GM19395 (cell line): Measurements from ENCODE around the gene CHST15.

ENCODE experiments used
- ATAC-seq: cut with Tn5 transposase; IDR thresholded peaks from one replicate; pipeline ENCODE4 v1.9.1; 2021; ENCODE audit warnings: mild to moderate bottlenecking, moderate library complexity; ENCODE audit not compliant: unreplicated experiment

CHST15 gene

DNA sequence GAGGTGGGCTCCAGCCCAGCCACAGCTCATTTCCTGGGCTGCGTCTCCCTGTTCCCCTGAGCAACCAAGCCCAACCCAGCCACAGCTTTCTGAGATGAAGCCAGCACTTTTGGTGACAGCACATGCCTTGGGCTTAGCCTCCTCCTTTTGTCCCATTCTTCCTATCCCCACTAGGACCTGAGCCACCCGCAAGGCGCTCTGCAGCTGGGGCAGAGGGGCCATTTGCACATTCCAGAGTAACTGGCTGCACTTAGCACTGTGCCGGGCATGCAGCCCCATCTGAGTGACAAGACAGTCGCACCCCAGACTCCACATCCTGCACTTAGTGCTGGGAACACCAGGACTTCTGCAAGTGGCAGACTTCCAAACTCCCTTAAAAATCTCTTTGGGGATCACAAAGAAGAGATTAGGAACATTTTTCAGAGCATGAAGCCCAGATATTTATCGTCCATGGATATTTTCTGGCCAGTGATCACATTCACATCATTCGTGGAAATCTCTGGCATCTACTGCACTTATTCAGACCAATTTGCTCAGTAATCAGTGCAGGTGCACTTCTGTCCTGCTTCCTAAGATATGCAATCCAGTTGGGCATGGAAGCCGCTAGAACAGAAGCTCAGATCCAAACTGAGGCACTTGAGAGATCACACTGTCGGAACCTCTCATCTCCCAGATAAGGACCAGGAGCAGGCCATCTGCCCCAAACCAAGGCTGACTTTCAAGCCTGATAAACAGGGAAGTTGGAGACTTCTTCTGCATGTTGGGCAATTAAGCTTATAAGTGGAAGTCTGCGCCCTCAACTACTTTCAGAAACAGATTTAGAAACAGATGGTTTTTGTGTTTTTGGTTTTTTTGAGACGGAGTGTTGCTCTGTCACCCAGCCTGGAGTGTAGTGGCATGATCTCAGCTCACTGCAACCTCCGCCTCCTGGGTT is 26.4 kb downstream of the CHST15 start:
- no peak for ATAC-seq

DNA sequence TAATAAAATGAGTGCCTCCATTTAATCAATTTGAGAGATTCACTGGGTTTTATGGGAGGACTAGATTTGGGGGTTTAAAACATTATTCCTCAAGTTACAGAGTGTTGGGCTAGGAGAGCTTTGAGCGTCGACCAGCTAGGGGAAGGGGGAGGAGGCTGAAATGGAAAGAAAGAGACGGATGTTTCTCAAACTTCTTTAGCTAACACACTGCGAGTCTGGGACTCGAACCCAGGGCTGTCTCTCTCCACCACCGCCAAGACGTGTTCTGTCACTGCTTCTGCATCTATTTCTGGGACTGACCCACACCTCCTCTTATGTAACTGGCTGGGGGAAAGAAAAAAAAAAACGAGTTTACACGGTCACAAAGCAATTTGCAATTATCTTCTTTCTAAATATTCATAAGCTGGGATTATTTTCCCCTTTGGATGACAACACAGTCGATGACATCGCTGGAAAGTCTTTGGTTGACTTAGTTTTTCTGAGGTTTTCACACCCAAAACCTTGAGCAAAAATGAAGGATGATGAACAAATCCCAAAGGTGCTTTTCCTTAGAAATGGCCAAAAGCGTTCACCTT is 27.2 kb downstream of the CHST15 start:
- ATAC-seq, result no peak

DNA sequence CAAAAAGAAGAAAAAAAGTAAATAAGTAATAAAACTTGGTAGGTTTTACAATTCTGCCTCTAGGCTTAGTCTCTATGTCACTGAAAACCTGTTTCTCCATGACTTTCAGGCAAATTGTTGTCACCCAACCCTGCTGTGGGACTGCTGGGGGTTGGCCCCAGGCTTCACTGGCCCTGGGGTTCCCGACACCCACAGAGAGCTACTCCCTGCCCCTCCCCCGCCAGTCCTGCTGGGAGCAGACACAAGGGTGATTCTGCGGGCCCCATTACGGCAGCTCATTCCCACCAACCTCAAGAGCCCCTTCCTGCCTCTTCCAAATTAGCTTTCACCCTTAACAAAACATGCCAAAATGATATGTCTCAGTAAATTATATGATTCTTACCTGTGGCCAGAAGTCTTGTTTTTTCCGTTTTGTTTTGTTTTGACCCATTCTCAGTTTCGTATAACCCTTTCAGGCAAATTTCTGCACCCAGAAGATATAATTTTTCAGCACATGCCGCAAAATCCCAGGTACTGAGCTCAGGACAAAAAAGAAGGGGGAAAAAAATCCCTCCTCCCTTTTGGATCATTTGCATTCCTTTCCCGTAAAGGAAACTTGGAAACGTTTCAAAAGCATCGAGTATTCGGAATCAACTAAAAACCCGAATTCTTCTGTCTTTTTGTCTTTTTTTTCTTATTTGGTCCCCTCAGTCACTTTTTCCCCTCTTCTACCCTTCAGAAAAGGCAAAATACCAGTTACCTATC is 27.8 kb downstream of the CHST15 start:
- no peak for ATAC-seq

DNA sequence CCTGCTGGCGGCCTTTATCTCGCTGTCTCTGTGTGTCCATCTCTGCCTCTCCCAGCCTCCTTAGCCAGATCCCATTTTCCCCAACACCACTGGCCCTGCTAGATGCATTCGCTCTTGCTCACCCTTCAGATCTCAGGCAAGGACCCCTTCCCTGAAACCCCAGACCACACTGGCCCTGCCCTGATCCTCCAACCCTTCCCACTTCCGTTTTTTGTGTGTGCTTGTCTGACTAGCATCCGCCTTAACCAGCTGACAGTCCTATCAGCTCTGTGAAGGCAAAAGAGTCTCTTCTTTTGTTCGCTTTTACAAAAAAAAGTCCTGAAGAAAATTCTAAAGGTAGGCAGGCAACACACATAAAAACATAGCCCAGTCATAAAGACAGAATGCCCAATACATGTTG is 28.7 kb downstream of the CHST15 start:
- no peak for ATAC-seq

DNA sequence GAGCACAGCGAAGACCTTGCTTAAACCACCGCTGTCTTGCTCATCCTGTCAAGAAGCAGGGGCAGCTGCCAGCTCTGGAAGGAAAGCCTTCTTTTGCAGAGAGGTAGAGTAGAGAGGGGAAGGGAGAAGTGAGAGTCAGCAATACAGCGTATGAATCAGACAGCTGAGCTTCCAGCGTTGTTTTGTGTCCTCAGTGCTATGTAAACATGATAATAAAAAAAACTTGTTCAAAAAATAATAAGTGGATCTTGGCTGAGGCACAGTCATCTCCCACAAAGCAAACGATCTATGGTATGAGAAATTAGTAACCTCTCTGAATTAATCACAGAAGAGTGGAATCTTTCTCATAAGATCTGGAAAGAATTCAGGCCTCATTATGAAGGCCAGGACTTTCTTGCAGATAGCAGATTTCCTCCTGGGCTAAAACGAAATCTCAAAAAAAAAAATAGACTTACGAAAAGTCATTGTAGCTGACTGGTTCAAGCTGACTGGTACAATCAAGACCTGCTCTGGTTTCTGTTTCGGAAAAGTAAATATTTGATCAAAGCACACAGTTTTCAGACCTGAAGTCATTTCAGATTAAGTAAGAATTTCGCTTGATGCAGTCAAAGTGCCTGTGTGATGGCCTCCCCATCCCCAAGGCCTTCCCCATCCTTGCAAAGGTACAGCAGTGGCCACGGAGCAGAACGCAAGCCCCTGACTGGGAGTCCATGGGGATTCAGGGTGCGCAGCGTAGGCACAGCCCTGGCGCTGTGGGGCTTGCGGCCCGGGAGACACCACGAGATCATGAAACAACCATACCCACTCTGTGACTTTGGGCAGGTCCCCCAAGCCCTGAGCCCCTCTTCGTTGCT is 29.4 kb downstream of the CHST15 start:
- ATAC-seq, result peak; percentile 66

DNA sequence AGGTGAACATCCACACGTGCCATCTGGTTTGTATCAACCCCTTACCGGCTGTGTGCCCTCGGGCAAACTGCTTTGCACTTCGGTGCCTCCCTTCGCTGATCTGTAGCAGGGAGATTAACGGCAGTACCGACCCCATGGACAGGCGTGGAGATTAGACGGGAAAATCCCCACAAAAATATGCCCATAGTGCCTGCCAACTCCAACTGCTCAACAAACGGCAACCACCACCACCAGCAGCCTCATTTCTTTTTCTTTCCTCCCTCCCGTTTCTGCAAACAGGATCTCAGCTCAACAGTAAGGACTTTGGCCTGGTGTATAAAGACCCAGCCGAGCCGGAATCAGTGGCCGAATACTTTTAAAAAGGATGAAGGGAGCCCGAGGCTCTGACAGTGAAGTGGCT is 31.0 kb downstream of the CHST15 start:
- no peak for ATAC-seq

DNA sequence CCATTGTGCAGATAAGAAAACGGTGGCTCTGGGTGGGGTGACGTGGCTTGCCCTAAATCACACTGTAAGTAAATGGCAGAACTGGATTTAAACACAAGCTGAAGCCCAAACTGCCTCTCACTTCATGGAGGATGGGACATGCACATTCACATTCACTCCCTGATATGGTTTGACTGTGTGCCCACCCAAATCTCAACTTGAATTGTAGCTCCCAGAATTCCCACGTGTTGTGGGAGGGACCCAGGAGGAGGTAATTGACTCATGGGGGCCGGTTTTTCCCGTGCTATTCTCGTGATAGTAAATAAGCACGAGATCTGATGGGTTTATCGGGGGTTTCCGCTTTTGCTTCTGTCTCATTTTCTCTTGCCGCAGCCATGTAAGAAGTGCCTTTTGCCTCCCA is 32.4 kb downstream of the CHST15 start:
- ATAC-seq, result no peak

DNA sequence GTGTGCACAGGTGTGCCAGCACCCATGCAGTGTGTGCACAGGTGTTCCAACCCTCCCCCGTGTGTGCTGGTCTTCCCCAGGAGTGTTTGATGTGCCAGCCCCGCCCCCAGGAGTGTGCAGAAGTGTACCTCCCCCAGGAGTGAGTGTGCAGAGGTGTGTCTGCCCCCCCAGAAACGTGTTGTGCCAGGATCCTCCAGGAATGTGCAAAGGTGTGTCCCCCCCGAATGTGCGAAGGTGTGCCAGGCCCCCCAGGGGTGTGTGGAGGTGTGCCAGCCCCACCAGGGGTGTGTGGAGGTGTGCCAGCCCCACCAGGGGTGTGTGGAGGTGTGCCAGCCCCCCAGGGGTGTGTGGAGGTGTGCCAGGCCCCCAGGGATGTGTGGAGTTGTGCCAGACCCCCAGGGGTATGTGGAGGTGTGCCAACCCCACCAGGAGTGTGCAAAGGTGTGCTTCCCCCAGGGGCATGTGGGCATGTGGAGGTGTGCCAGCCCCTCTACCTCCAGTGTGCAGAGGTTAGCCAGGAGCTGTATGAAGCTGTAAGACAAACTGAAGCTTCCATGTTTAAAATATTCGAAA is 33.2 kb downstream of the CHST15 start:
- no peak for ATAC-seq

DNA sequence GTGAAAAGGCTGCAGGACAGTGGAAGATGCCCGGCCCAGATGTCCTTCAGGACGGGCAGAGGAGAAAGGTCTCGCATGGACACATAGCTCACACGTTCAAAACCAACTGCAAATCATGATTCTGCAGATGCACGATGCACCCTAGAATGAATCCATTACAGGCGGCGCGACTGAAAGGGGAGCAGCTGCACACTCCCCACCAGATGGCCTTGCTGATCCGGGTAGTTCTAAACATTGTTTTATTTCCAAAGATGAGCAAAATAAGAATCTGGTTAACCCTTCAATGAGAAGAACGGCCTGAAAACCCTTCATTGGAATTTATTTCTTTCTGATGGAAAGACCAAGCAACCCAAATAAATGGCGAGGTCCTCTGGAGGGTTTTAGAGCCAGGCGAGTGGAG is 33.8 kb downstream of the CHST15 start:
- no peak for ATAC-seq

DNA sequence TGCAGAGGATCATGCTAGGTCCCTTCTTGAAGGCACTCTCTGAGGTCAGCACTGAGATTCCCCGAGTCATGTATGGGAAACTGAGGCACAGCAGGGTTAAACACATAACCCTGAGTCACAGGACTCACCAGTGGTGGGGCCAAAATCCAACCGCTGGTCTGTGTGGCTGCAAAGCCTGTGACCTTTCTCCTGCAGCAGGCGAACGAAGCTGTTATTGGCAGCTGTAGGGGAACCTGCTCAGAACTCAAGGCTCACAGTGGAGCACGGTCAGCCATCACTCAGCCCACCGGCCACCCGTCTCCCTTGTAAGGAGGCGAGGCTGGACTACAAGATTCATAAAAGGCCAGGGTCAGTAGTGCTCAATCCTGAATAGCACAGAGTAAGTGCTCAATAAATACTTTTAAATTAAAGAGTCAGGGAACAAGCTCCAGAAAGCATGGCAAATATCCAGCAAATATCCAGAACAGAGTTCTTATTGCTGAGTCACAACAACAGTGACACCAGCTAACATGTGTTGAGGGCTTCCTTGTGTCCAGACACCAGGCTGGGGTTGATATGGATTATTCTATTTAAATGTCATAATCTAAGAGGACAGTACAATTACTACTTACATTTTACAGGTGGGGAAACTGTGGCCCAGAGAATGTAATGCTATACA is 34.9 kb downstream of the CHST15 start:
- no peak for ATAC-seq

DNA sequence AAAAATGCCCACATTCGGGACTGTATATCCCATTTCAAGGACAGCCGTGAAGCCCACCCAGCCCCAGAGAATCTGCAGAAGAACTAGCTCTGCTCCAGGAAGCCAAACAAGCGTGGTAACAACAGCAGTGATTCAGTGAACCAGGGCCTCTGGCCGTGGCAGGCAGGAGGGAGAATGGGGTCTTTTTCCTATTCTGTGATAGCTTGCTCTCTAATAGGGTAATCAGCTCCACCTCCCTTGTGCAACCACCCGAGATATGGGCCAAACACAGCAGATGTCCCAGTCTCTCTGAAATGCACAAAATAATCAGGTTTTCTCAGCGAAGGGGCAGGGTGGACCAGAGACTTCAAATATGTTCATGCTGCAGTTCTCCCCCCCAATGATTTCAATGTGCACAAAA is 35.8 kb downstream of the CHST15 start:
- ATAC-seq, result no peak

DNA sequence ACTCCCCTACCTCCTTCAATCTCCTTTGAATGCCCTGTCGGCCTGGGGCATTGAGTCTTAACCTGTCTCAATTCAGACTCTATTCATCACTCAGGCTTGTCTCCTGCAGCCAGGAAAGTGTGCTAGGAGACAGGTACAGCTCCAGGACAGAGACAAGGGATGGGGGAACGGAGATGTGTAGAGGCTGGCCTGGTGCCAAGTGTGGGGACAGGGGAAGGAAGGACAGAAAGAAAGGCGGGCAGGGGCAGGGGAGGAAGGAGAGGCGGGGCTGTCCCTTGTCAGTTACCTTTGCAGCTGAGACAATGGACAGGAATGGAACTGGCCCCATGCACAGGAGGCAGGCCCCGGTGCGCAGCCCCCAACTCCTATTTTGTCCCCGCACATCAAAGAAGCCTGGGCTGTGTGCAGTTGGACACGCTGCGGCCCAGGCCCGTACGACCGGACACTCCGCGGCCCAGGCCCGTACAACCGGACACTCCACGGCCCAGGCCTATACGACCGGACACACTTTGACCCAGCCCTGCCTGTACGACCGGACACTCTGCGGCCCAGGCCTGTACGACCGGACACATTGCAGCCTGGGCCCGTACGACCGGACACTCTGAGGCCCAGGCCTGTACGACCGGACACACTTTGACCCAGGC is 36.9 kb downstream of the CHST15 start:
- ATAC-seq, result no peak

DNA sequence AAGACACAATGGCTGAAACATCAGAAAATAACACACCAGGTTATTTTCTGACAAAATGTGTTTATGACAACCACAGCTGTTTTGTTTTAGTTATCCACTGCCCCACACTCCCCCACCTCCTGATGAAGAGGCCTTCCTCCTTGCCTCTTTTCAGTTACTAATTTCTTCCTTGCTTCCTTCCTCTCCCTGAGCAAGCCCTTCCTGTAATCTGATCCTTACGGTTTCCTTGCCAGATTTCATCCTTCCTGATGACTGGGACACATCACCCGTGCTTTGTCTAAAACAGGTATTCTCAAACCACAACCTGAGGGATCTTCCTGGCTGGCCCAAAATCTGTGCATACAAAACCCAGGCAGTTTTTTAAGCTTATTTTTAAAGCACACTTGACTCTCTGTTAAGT is 39.4 kb downstream of the CHST15 start:
- ATAC-seq, result no peak

DNA sequence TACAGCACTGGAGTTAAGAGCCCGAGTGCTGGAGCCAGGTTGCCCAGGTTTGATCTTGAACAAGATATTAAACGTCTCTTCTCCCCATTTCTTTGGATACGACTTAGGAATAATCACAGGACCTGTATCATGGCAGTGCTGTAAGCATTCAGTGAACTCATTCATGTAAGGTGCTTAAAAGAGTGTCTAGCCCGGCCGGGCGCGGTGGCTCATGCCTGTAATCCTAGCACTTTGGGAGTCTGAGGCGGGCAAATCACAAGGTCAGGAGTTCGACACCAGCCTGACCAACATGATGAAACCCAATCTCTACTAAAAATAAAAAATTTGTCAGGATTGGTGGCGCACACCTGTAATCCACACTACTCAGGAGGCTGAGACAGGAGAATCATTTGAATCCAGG is 40.8 kb downstream of the CHST15 start:
- ATAC-seq, result no peak

DNA sequence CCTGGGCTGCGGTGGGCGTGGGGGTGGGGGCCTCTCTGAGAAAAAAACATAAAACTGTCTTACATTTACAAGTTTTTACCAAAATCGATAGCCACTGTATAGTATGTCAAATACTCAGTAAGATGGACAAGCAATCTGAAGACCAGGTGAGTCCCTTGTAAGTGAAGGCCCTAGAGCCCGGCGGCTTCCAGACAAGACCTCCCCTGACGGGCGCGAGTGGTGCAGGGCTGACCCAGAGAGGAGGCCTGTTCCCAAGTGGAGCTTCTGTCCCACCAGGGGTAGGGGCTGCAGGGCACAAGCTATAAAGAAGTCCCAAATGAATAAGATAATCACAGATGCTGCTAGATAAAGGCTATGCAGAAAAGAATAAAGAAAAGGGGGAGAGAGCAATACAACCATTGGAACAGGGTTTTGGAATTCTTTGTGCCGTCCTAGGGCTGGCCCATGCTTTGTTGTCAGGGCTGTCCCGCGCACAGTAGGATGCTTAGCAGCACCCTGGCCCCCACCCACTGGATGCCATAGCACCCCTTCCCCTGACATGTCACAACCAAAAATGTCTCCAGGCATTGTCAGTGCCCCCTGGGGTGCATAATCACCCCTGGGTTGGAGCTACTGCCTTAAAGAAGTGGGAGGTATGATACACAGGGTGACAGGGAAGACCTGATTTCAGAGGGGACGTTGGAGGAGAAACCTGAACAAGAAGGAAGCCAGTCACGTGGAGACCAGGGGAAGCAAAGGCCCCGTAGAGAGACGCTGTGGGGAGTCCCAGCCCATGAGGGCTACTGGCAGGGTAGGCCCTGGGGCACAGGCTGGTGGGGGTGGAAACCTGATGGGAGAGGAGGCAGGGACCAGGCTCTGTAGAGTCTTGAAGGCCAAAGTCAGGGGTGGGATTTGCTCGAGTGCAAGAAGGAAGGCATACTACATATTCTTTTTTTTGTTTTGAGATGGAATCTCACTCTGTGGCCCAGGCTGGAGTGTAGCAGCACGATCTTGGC is 43.1 kb downstream of the CHST15 start:
- no peak for ATAC-seq

DNA sequence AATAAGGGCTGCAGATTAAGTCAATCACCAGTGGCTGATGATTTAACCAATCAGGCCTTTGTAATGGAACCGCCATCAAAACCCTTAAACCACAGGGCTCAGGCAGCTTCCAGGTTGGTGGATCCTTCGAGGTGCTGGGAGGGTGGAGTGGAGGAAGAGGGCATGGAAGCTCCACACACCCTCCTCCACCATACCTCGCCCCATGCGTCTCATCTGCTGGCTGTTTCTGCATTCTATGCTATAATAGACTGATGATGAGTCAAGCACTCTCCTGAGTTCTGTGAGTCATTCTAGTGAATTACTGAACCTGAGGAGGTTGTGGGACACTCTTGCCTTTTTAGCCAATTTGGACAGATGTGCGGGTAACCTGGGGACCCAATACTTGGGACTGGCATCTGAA is 43.9 kb downstream of the CHST15 start:
- no peak for ATAC-seq

DNA sequence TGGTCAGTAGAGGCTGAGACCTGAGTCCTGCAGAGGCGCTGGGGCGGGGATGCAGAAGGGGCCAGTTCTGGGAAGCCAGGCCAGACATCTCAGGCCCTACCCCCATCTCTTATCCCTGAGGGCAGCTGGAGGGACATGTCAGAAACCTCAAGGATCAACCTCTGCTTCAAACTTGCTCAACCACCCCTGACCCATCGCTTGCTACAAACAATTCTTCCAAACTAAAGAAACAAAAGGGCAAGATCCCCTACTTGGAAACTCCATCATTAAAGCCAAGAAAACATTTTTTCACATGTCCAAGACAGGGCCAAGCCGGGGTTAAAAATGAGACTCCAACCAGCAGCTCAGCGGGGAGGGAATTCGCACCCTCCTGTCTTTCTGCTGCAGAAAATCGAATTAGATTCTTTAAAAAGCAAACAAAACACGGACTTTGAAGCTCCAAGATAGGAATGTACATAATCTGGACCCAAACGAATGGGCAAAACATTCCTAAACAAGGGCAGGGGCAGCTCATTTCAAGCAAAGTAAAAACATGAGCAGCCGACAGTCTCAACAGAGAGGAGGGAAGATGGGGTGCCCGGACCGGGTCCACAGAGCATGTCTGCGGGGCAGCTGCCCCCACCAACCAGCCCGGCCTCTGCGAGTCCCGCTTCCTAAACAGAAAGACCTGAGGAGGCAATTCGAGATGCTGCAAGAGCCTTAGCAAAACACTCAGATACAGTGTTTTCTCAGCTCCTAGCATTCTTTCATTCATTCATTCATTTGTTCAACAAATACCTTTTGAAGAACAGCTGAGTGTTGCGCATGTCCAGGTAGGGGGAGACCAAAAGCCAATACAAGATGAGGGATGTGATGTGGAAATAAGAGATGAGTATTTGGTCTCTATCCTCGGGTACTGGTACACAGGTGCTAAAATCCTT is 44.8 kb downstream of the CHST15 start:
- no peak for ATAC-seq
